Upper lobe of left lung (tissue), 4 donors: Measurements from ENCODE around the gene PHTF2.

Source experiments
- EP300 ChIP-seq, 4 donors: sonication (generic); formaldehyde crosslinking; IDR thresholded peaks; one replicate each; pipeline ENCODE4 v1.5.1; 2017; ENCODE audit warnings: antibody characterized with exemption in 4 of 4, control low read depth in 2 of 4
- POLR2A ChIP-seq, 4 donors: fragments of 450-650 bp; IDR thresholded peaks; one replicate each; pipeline ENCODE4 v1.5.1; 2016 to 2017; ENCODE audit warnings: antibody characterized with exemption in 4 of 4, mild to moderate bottlenecking in 2 of 4
- TF ChIP-seq, protein P1 (sequence below), 6 experiments: fragments of 450-650 bp in 4 of 6; fragments of 200-600 bp in 2 of 6; sonication (generic) in 2 of 6; IDR thresholded peaks; one replicate each; pipeline ENCODE4 v1.5.1; 2016 to 2019; ENCODE audit warnings: antibody characterized with exemption in 6 of 6

DNA sequence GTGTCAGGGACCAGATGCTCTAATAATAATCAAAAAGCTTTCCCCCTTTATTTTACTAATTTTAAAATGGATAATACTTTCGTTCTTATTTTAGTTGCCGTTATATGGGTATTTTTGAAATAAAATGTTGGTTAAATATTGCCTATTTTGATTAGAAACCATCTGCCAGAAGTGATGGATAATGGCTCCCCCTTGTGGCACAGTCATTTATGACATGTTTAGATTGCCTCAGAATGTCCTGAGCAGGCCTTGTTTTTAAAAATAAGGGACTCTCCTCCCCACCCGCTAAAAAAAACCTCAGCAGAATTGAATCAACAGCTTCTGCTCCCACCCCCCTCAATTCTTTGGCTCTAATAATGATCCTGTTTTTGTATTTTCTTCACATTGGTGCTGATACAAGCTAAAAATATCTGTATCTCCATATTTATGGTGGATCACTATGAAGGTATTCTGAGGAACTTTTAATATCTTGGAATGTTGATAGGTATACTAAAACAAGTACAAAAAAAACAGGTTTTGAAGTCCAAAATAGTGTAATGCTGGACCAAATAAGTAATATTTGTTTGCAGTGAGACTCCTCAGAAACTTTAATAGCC, 39.2 kb upstream of the PHTF2 start:
- TF ChIP-seq, protein P1, sequence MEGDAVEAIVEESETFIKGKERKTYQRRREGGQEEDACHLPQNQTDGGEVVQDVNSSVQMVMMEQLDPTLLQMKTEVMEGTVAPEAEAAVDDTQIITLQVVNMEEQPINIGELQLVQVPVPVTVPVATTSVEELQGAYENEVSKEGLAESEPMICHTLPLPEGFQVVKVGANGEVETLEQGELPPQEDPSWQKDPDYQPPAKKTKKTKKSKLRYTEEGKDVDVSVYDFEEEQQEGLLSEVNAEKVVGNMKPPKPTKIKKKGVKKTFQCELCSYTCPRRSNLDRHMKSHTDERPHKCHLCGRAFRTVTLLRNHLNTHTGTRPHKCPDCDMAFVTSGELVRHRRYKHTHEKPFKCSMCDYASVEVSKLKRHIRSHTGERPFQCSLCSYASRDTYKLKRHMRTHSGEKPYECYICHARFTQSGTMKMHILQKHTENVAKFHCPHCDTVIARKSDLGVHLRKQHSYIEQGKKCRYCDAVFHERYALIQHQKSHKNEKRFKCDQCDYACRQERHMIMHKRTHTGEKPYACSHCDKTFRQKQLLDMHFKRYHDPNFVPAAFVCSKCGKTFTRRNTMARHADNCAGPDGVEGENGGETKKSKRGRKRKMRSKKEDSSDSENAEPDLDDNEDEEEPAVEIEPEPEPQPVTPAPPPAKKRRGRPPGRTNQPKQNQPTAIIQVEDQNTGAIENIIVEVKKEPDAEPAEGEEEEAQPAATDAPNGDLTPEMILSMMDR (IDR thresholded peaks at IDR 0.05), result peak; percentile 71 to 82 (median 79)
- TF ChIP-seq POLR2A (IDR thresholded peaks at IDR 0.05) (no peak), EP300 (IDR thresholded peaks at IDR 0.05) (no peak)
